ENCODE data around the gene TRAF2. TPM values are rescaled to one million over a fixed set of nuclear protein-coding genes. Genes with fewer than 3 reads are reported as not detected.

Gene TRAF2
- total and polyA plus RNA-seq, 9 of the 15 experiments (the other 6 are each of a cell fraction or from before 2014, with no cell fraction given) = 0.24 to 45.2 (median 18.0) TPM

DNA sequence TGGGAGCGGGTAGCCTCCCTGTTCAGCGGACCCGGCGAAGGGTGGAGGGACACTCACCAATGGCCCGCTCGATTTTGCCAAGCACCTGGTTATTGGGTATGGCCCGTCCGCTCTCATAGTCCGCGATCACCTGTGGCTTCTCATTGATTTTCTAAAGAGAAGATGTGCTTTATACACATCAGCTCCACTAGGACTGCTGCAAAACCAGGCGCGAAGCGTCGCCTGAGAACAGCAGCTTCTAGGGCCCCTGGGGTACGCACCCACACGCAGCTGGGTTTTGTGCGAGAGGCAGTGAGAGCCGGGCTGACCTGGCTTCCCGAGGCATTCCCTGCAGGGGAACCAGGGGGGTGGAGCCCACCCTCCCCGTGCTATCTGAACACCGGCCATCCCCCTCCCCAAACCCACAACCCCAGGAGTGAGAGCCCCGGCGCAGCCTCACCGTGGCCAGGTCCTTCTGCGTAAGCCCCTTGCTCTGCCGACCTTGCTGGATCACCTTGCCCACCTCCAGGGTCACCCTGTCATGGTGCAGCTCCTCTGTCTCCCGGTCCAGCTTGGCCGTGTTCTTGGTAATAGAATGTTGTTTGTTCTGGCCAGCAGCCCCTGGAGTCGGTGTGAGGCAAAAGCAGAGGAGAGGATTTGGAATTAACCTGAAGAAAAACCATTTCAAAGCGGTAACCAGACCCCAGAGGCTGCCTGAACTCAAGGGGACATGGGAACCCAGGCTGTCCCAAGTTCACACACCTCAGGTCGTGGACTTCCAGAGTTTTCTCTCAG lies 23.3 kb upstream of the TRAF2 start:
- peak overlapping the region in 1 of 2 experiments; percentile 39; a peak in 1 of 4 replicates for H3K9ac ChIP-seq (ENCODE audit: insufficient read depth in 1 of 2, low read depth in 2 of 2, low read length in 2 of 2)
- no peak for ATAC-seq
- 95% methylated on average over 25 of the region's 31 CpGs for WGBS (ENCODE audit: insufficient coverage, low coverage, missing lambda C conversion rate)
- no peaks in the 10 kb centered on the region for H3K27me3 ChIP-seq (ENCODE audit: control insufficient read depth in 2 of 2, insufficient read depth in 2 of 2, low read length in 2 of 2)
- BruUV-seq (replicated peaks) = no TSS peak
- ChIA-PET CTCF (ENCODE audit: low intra/inter-chr PET ratio) (no interaction called here), POLR2A (interaction anchor here (1.9 kb wide), 2 partner anchors 12 to 21 kb away, joined by 4 read pairs; no protein-coding TSS in a partner anchor)
- peaks cover 5 to 52% of the 10 kb centered on the region in 2 experiments; a peak in 3 of 5 replicates for H3K4me1 ChIP-seq (replicated peaks in 1 of 2; ENCODE audit: control insufficient read depth in 2 of 2, insufficient read depth in 2 of 2, low read length in 2 of 2)
- no peaks in the 10 kb centered on the region; the same call in 1 of the 2 replicates for H3K9me3 ChIP-seq (replicated peaks; ENCODE audit: control insufficient read depth, insufficient read depth, low read depth, low read length)
- in situ Hi-C loops (cut with MboI) = no loop called here
- H3K79me2 ChIP-seq (ENCODE audit: control insufficient read depth, insufficient read depth, low read length) = peaks cover 43% of the 10 kb centered on the region
- TF ChIP-seq, protein P1, sequence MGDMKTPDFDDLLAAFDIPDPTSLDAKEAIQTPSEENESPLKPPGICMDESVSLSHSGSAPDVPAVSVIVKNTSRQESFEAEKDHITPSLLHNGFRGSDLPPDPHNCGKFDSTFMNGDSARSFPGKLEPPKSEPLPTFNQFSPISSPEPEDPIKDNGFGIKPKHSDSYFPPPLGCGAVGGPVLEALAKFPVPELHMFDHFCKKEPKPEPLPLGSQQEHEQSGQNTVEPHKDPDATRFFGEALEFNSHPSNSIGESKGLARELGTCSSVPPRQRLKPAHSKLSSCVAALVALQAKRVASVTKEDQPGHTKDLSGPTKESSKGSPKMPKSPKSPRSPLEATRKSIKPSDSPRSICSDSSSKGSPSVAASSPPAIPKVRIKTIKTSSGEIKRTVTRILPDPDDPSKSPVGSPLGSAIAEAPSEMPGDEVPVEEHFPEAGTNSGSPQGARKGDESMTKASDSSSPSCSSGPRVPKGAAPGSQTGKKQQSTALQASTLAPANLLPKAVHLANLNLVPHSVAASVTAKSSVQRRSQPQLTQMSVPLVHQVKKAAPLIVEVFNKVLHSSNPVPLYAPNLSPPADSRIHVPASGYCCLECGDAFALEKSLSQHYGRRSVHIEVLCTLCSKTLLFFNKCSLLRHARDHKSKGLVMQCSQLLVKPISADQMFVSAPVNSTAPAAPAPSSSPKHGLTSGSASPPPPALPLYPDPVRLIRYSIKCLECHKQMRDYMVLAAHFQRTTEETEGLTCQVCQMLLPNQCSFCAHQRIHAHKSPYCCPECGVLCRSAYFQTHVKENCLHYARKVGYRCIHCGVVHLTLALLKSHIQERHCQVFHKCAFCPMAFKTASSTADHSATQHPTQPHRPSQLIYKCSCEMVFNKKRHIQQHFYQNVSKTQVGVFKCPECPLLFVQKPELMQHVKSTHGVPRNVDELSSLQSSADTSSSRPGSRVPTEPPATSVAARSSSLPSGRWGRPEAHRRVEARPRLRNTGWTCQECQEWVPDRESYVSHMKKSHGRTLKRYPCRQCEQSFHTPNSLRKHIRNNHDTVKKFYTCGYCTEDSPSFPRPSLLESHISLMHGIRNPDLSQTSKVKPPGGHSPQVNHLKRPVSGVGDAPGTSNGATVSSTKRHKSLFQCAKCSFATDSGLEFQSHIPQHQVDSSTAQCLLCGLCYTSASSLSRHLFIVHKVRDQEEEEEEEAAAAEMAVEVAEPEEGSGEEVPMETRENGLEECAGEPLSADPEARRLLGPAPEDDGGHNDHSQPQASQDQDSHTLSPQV (IDR thresholded peaks at IDR 0.05) = no peak
- TF ChIP-seq POLR2G (IDR thresholded peaks at IDR 0.05; ENCODE audit: low read depth, low read length) (peak; percentile 45), RBFOX2 (IDR thresholded peaks at IDR 0.05; ENCODE audit: low read depth, low read length) (peak; percentile 59)
- TF ChIP-seq, protein P2, sequence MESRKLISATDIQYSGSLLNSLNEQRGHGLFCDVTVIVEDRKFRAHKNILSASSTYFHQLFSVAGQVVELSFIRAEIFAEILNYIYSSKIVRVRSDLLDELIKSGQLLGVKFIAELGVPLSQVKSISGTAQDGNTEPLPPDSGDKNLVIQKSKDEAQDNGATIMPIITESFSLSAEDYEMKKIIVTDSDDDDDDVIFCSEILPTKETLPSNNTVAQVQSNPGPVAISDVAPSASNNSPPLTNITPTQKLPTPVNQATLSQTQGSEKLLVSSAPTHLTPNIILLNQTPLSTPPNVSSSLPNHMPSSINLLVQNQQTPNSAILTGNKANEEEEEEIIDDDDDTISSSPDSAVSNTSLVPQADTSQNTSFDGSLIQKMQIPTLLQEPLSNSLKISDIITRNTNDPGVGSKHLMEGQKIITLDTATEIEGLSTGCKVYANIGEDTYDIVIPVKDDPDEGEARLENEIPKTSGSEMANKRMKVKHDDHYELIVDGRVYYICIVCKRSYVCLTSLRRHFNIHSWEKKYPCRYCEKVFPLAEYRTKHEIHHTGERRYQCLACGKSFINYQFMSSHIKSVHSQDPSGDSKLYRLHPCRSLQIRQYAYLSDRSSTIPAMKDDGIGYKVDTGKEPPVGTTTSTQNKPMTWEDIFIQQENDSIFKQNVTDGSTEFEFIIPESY (CRISPR knock-in tag; IDR thresholded peaks at IDR 0.05) = peak; percentile 80
- H3K9me1 ChIP-seq (ENCODE audit: control insufficient read depth, insufficient read depth, low read length) = peaks cover 4% of the 10 kb centered on the region
- FAIRE-seq = no peak
- no peak for DNase-seq (ENCODE audit: extremely low read depth in 1 of 4, low spot score in 3 of 4)
- H3K36me3 ChIP-seq (ENCODE audit: control insufficient read depth, insufficient read depth, low read length) = peaks cover 54% of the 10 kb centered on the region; the same call in 2 of the 3 replicates
- H2AFZ ChIP-seq (ENCODE audit: low read depth, low read length) = no peak overlapping the region
- no peak overlapping the region for H3K27ac ChIP-seq (ENCODE audit: extremely low read depth, low read depth, low read length)
- peaks cover 14% of the 10 kb centered on the region; the same call in 1 of the 2 replicates for H4K20me1 ChIP-seq (replicated peaks; ENCODE audit: control insufficient read depth, insufficient read depth, low read length)
- H3K4me2 ChIP-seq (ENCODE audit: insufficient read depth, low read length) = no peak overlapping the region
- no peak overlapping the region for H3K4me3 ChIP-seq
- intact Hi-C loops (cut with micrococcal nuclease) = no loop called here
